Ramos (cell line): Measurements from ENCODE around the gene MZF1.

Experiments
- in situ Hi-C: fragments of 300-500 bp; cut with MboI; formaldehyde crosslinking; loops from one replicate; pipeline ENCODE4 v1.14.3; 2022; ENCODE audit warnings: low sequenced_read_pairs; ENCODE audit not compliant: unreplicated experiment

MZF1 gene

GRCh38 chr19:58556622-58557220 lies 16.4 kb downstream of the MZF1 start:
- in situ Hi-C loops, result no loop called here

GRCh38 chr19:58555920-58556621 lies 17.1 kb downstream of the MZF1 start:
- in situ Hi-C loops, result no loop called here

DNA sequence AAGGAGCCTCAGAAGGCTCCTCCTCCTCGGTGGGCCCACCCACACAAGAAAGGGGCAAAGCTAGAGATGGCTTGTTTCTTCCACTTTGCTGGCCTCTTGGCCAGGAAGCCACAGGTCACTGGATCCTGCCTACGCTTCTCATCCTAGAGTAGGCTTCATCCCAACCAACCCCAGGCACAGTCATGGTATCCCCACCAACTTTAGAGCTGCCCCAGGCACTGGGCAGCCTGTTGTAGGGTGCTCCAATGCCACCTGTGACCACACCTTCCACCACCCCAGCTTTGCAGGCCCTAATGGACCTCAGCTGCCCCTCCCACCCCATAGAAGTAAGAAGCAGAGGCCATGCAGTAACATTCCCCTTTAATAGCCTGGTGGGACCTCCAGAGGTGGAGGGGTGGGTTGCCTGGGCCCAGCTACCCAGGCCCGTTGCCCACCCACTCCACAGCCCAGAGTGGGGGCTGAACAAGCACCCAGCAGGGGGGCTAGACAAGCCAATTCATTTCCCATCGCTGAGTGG lies 17.7 kb downstream of the MZF1 start:
- in situ Hi-C loops, result no loop called here

DNA sequence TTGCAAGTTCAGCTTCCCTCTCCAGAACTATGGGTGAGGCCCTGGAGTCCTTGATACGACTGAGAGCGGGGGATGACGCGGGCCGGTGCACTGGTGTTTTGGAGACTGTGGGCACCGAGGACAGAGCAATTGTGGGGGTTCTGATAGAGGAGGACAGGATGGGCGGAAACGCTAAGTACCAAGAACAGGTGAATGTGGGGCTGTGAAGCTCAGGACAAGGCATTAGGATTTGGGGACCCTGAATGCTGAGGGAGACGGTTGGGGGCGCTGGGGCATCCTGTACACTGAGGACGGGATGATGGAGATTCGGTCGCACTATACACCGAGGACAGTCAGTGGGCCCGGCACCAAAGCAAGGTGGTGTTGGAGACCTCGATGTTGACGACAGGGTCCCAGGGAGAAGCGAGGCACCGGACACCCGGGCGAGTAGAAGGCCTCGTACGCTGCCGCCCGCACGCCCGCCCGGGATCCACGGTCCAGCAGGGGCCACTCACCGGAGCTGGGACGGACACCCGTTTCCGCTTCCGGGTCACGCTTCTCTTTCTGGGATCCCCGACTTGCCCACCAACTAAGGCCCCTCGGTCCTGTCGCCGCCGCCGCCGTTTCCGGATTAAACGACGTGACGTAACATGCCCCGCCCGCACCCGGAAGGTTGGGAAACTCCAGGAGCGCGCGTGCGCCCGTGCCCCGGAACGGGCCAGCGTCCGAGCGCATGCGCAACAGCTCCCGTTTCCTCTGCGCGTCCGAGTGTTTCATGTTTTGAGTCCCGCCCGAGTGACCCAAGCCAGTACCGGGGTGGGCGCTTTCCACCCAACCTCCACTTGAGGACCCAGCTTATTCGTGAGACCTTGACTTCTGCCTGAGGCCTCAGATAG lies 18.4 kb downstream of the MZF1 start, which contains the start of gene CHMP2A:
Gene CHMP2A, minus strand, starts transcription at position 612 of the 875 bp plus-strand sequence. CDS start 893 bp downstream, outside the sequence.
- in situ Hi-C loops, result no loop called here

- in situ Hi-C loops, result no loop called here
Measured at GRCh38 chr19:58553799-58554493, 19.2 kb downstream of the MZF1 start.

GRCh38 chr19:58552655-58553054 lies 20.5 kb downstream of the MZF1 start:
- in situ Hi-C loops, result no loop called here

- in situ Hi-C loops, result no loop called here
Measured at GRCh38 chr19:58551577-58552471, 21.3 kb downstream of the MZF1 start.

DNA sequence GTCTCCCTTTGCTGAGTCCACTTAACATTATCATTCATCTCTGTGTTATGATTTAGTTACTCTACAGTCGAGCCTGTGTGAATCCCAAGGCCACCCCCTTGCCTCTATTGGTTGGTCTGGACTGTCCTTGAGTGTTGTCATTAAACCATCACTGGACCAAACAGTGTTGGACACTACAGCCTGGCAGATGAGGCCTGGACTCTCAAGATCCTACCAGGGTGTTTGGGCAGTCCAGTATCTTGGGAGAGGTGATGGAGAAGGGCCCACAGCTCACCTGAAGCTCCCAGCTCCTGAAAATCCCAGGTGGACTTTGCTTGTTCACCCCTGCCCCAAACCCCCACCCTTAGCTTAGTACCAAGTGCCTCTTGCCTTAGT lies 22.0 kb downstream of the MZF1 start:
- in situ Hi-C loops, result no loop called here

DNA sequence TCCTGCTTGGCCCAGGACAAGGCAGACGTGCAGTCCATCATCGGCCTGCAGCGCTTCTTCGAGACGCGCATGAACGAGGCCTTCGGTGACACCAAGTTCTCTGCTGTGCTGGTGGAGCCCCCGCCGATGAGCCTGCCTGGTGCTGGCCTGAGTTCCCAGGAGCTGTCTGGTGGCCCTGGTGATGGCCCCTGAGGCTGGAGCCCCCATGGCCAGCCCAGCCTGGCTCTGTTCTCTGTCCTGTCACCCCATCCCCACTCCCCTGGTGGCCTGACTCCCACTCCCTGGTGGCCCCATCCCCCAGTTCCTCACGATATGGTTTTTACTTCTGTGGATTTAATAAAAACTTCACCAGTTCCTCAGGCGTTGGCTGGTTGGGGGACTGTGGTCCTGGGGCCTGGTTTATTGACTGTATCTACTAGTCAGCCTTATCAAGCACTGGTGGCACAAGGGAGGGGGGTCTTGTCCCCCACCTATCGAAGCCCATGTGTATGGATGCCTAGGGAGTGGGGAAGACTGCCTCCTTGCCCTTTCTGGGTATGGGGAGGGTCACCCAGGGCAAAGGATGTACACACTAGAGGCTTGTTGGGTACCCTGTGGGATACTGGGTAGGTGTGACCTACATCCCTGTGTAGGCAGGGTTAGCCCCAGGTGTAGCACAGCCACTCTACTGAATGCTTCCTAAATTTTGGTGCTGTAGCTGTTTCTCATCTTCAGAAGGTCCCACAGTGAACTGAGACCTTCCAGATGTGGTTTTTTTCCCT lies 22.6 kb downstream of the MZF1 start:
- in situ Hi-C loops, result no loop called here

GRCh38 chr19:58549664-58550361 lies 23.3 kb downstream of the MZF1 start:
- in situ Hi-C loops, result no loop called here

DNA sequence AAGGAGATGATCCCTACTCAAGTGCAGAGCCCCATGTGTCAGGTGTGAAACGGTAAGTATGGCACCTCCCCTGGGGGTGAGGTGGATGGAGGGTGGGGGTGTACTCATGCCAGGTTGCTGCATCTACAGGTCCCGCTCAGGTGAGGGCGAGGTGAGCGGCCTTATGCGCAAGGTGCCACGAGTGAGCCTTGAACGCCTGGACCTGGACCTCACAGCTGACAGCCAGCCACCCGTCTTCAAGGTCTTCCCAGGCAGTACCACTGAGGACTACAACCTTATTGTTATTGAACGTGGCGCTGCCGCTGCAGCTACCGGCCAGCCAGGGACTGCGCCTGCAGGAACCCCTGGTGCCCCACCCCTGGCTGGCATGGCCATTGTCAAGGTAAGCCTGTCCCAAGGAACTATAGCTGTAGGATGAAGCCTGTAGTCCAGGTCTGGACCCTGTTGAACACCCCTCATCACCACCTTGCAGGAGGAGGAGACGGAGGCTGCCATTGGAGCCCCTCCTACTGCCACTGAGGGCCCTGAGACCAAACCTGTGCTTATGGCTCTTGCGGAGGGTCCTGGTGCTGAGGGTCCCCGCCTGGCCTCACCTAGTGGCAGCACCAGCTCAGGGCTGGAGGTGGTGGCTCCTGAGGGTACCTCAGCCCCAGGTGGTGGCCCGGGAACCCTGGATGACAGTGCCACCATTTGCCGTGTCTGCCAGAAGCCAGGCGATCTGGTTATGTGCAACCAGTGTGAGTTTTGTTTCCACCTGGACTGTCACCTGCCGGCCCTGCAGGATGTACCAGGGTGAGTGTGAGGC lies 24.1 kb downstream of the MZF1 start:
- in situ Hi-C loops, result no loop called here

DNA sequence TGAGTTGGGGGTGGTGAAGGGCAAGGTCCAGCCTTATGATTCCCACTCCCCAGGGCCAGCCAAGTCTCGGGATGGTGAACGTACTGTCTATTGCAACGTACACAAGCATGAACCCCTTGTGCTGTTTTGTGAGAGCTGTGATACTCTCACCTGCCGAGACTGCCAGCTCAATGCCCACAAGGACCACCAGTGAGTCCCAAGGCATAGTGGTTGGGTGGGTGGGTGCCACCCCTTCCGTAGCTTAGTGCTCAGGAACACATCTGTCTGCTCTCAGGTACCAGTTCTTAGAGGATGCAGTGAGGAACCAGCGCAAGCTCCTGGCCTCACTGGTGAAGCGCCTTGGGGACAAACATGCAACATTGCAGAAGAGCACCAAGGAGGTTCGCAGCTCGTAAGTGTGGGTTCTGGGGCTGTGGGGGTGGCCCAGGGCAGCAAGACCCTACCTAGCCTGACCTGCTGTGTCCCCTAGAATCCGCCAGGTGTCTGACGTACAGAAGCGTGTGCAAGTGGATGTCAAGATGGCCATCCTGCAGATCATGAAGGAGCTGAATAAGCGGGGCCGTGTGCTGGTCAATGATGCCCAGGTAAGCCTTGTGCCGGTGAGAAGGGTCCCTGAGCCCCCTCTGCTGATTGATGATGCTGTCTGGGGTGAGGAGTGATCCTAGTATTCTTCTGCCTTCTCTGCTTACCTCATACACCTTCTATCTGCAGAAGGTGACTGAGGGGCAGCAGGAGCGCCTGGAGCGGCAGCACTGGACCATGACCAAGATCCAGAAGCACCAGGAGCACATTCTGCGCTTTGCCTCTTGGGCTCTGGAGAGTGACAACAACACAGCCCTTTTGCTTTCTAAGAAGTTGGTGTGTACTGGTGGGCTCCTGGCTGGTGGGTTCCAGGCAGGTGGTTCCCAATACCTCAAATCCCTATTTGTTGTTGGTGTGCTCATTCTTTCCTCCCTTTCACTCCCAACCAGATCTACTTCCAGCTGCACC lies 25.5 kb downstream of the MZF1 start:
- in situ Hi-C loops, result no loop called here

GRCh38 chr19:58546019-58546530 lies 27.1 kb downstream of the MZF1 start:
- in situ Hi-C loops, result no loop called here

- in situ Hi-C loops, result no loop called here
Measured at GRCh38 chr19:58545286-58546018, 27.7 kb downstream of the MZF1 start.

DNA sequence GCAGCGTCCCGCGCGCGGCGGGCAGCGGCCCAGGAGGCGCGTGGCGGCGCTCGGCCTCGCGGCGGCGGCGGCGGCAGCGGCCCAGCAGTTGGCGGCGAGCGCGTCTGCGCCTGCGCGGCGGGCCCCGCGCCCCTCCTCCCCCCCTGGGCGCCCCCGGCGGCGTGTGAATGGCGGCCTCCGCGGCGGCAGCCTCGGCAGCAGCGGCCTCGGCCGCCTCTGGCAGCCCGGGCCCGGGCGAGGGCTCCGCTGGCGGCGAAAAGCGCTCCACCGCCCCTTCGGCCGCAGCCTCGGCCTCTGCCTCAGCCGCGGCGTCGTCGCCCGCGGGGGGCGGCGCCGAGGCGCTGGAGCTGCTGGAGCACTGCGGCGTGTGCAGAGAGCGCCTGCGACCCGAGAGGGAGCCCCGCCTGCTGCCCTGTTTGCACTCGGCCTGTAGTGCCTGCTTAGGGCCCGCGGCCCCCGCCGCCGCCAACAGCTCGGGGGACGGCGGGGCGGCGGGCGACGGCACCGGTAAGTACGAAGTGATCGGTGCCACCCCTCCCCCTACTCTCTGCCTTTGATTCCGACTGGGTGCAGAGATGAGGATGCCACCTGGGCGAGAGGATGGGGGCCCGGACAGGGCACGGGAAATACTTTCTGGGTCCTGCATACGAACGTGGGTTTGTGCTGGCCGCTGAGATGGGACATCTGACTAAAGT lies 28.4 kb downstream of the MZF1 start:
- in situ Hi-C loops, result no loop called here
